CD4-positive, alpha-beta T cell treated with Interferon gamma for 1 hour (primary cell): ENCODE data around the gene AADAT.
A peak's percentile ranks its signal among the peaks of the same experiment; 100 is the strongest.
"Not testable (repeated sequence)": the region's sequence is repeated elsewhere in the genome, so short reads cannot be mapped to it uniquely, and the experiment has no call there.

ENCODE experiments used
- DNase-seq: peaks from one replicate; pipeline ENCODE4 v3.0.0-alpha.2; 2020

Gene AADAT

GRCh38 chr4:170089668-170090351 lies at the start of gene AADAT:
Gene AADAT (minus strand): TSS chr4:170089956. CDS start chr4:170089690, 266 bp downstream.
- no peak for DNase-seq

GRCh38 chr4:170138580-170139194 lies 48.9 kb upstream of the AADAT start:
- peak; percentile 39 for DNase-seq

GRCh38 chr4:170137927-170138326 lies 48.2 kb upstream of the AADAT start:
- DNase-seq = no peak

- DNase-seq = no peak
Measured at GRCh38 chr4:170137466-170137865, 47.7 kb upstream of the AADAT start.

GRCh38 chr4:170134821-170135220 lies 45.1 kb upstream of the AADAT start:
- DNase-seq = no peak

- no peak for DNase-seq
Measured at GRCh38 chr4:170128219-170128804, 38.6 kb upstream of the AADAT start.

- DNase-seq = no peak
Measured at GRCh38 chr4:170127758-170128157, 38.0 kb upstream of the AADAT start.

- no peak for DNase-seq
Measured at GRCh38 chr4:170124406-170124805, 34.6 kb upstream of the AADAT start.

GRCh38 chr4:170122252-170122651 lies 32.5 kb upstream of the AADAT start:
- no peak for DNase-seq

- no peak for DNase-seq
Measured at GRCh38 chr4:170114636-170115035, 24.9 kb upstream of the AADAT start.

GRCh38 chr4:170114183-170114582 lies 24.4 kb upstream of the AADAT start:
- not testable (repeated sequence) for DNase-seq

- DNase-seq = no peak
Measured at GRCh38 chr4:170111546-170111945, 21.8 kb upstream of the AADAT start.

GRCh38 chr4:170111085-170111484 lies 21.3 kb upstream of the AADAT start:
- DNase-seq = no peak

- no peak for DNase-seq
Measured at GRCh38 chr4:170110285-170110672, 20.5 kb upstream of the AADAT start.

GRCh38 chr4:170109586-170110284 lies 20.0 kb upstream of the AADAT start:
- DNase-seq = no peak

- no peak for DNase-seq
Measured at GRCh38 chr4:170106900-170107299, 17.1 kb upstream of the AADAT start.

GRCh38 chr4:170102426-170102825 lies 12.7 kb upstream of the AADAT start:
- DNase-seq = no peak

- DNase-seq = not testable (repeated sequence)
Measured at GRCh38 chr4:170098171-170098570, 8.4 kb upstream of the AADAT start.

GRCh38 chr4:170097681-170098080 lies 7.9 kb upstream of the AADAT start:
- no peak for DNase-seq

GRCh38 chr4:170093973-170094535 lies 4.3 kb upstream of the AADAT start:
- DNase-seq = no peak

GRCh38 chr4:170091069-170091696 lies 1.4 kb upstream of the AADAT start:
- no peak for DNase-seq

GRCh38 chr4:170090352-170091052 lies 746 bp upstream of the AADAT start:
- DNase-seq = no peak
